WI38 (cell line): ENCODE results near the gene HELT.

Experiments used
- H3K4me3 ChIP-seq: 2 replicates; pipeline ENCODE4 v1.5.1; 2011; ENCODE audit warnings: low read depth, mild to moderate bottlenecking, control low read depth, low read length
- CTCF ChIP-seq: IDR thresholded peaks from 2 replicates; pipeline ENCODE4 v1.5.1; 2012; ENCODE audit warnings: low read depth, mild to moderate bottlenecking, control low read depth, low read length

Gene HELT

DNA sequence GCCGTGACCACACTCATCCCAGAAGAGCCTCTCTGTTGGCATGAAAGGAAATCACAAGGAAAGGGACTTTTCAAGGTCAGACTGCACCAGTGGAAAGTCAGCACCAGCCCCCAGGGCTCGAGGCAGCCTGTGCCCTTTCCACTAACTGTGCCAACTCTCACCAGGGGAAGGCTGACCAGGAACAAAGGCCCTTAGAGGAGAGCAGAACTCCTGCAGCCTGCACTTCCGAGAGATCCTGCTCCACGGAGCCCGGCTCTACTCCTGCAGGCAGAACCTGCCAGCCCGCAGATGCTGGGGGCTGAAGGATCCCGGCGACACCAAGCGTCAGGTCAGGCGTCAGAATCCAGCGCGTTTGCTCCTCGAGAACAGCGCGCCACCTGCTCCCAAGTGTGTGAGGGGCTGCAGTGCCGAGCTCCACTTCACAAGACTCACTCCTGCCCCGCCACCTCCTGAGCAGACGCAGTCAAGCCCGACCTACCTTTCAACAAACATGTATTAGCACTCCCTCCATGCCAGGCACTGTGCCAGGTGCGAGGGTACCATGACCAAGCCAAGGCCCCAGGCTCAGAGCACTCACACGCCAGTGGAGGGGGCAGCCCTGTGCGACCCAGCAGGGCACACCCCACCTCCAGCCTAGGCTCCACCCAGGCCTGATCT, 13.6 kb upstream of the HELT start:
- no peak overlapping the region for H3K4me3 ChIP-seq
- no peak for TF ChIP-seq CTCF

GRCh38 chr4:185005219-185005819, 13.0 kb upstream of the HELT start:
- no peak overlapping the region for H3K4me3 ChIP-seq
- TF ChIP-seq CTCF: peak; percentile 94

- peak; percentile 32; the same call in 1 of the 2 replicates for TF ChIP-seq CTCF
Measured at GRCh38 chr4:185011408-185011807, 6.9 kb upstream of the HELT start.

DNA sequence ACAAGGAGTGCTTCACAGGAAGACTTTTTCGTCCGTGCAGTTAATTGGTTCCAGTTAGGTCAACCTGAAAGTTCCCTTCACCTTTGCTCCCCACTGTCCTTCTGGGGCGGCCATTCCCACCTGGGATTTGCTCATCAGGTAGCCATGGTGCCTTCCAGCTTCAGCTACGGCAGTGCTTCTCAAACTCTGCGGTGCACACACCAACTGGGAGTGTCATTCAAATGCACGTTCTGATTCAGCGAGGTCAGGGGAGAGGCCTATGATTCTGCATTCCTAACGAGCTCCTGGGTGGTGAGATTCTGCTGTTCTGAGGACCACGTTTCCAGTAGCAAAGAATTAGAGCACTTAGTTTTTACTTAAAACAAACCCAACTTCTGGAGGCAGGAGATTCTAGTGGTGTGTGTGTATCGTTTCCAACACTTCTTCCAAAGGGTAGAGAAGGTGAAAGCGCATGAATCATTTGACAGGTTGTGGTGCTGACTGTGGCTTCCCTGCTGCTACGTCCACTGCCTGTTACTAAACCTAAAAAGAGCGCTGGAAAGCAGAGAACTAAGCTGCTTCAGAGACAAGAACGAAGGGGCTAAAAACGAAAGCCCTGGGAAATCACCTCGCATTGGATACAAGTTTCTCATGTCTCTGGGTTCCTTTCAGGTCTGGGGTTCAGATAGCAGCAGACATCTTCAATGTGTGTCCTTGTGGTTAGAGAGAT, 4.7 kb upstream of the HELT start:
- TF ChIP-seq CTCF: no peak
- no peak overlapping the region for H3K4me3 ChIP-seq

More at GRCh38 chr4:185011408-185011807, 6.9 kb upstream of the HELT start:
- no peak overlapping the region for H3K4me3 ChIP-seq

GRCh38 chr4:185015108-185015507, 3.2 kb upstream of the HELT start:
- no peak for TF ChIP-seq CTCF
- H3K4me3 ChIP-seq: no peak overlapping the region

DNA sequence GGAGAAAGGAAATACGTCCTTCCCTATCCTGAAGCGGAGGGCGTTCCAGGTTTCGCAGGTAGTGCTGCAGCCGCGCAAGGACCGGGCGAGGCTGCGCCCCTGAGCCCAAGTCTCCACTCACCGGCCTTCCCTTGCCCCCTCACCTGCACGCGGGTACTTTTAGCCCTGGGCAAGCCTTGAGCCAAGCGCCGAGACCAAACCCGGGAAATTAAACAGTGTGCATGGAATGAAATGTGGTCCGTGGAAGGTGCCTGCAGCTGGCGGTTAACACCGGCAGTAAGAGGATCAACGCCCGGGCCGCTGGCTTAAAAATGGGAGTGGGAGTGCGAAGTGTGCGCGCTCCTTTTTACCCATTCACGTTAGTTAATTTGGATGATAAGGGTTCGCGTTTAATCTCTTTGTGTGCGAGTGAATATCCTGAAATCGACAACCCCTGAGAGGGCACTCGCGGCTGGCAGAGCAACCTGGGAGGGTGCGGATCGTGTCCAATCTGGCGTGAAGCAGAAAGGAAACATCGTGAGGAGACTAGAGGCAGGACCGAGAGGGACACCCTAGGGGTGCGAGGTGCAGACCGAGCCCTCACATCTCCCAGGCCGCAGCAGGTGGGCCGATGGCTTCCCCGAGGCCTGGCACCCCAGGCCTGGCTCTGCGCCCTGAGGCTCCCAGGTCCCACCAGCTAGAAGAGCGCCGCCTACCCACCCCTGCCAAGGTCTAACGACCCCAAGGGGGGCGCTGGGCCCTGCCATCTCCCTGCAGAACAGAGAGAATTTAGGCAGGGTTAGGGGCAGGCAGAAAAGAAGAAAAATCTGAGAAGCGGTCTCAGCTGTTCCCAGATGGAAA, 2.0 kb upstream of the HELT start:
- TF ChIP-seq CTCF: no peak

More for the DNA sequence above, 2.0 kb upstream of the HELT start:
- no peak overlapping the region for H3K4me3 ChIP-seq
